ENCODE data around the gene ECSIT.
A peak's percentile ranks its signal among the peaks of the same experiment; 100 is the strongest.

ECSIT gene

DNA sequence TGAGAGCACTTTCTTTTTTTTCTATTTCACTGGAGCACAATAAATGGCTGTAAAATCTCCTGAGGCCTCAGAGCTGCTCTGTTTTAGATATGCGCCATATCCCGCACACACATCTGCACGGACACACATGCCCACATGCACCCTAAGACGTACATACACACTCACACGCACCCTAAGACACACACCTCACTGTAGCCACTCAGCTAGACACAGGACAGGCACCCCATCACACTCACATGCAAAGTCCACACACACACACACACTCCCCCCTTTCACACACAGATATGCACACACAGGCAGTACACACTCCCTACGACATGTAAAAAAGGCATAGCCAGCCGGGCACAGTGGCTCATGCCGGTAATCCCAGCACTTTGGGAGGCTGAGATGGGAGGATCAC is 21.3 kb upstream of the ECSIT start:
- no peak for DNase-seq (ENCODE audit: low read depth in 2 of 2)

DNA sequence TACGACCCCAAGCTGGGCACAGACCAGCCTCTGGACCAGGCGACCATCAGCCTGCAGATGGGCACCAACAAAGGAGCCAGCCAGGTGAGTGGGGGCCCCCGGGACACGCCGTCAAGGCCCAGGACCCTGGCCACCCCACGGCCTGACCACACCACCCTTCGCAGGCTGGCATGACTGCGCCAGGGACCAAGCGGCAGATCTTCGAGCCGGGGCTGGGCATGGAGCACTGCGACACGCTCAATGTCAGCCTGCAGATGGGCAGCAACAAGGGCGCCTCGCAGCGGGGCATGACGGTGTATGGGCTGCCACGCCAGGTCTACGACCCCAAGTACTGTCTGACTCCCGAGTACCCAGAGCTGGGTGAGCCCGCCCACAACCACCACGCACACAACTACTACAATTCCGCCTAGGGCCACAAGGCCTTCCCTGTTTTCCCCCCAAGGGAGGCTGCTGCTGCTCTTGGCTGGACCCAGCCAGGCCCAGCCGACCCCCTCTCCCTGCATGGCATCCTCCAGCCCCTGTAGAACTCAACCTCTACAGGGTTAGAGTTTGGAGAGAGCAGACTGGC is 20.5 kb upstream of the ECSIT start:
- no peak for DNase-seq (ENCODE audit: low read depth in 2 of 2)

DNA sequence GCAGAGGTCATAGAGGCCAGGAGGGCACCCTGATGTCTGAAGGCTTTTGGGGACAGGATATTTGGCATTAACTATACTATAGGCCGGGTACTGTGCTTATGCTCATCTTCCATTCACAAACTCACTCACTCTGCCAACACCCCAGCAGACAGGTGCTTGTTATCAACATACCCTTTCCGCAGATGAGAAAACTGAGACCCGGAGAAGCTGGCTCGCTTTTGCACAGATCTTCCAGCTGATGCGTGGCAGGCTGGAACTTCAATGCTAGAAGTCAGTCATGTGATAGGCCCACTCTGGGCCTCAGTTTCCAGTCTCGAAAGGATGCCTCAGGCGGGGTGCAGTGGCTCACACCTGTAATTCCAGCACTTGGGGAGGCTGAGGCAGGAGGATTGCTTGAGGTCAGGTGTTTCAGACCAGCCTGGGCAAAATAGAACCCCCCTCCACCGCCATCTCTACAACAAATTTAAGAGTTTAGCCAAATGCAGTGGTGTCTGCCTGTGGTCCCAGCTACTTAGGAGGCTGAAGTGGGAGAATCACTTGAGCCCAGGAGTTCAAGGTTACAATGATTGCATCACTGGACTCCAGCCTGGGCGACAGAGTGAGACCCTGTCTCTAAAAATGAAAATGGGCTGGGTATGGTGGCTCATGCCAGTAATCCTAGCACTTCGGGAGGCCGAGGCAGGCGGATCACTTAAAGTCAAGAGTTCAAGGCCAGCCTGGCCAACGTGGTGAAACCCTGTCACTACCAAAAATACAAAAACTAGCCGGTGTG is 19.2 kb upstream of the ECSIT start:
- DNase-seq (ENCODE audit: low read depth in 2 of 2) = no peak

DNA sequence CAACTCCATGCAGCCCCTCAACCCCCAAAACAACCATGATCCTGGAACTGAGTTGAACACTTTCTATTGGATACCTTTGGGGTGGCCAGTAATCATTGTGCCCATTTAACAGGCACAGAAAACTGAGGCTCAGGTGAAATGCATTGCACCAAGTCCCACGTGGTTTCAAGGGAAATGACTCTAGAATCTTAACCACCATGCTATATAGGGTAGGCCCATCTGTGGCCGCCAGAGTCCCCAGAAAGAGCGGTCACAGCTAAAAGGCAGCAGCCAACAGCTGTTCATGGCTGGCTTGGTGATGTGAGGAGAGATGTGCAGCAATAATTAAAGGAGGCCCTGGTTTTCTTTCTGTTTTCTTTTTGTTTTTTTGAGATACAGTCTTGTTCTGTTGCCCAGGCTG is 12.3 kb upstream of the ECSIT start:
- no peak for DNase-seq (ENCODE audit: low read depth in 2 of 2)

DNA sequence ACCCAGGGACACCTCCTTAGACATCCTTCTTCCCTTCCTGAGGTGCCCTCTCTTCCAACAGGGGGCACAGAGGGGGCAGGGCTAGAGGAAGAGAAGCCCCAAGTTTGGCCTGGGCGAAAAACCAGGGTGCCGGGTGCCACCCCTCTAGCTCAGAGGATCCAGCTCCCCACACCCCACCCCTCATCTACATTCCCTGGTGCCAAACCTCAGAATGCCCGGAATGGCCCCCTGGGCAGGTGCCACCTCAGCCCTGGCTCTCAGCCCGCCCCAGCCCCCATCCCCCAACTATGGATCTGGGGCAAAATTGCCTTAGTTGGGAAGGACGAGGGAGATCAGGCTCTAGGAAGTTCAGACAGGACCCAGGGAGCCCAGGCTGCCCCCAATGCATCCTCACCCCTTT is 11.7 kb upstream of the ECSIT start:
- DNase-seq (ENCODE audit: low read depth in 2 of 2) = no peak

DNA sequence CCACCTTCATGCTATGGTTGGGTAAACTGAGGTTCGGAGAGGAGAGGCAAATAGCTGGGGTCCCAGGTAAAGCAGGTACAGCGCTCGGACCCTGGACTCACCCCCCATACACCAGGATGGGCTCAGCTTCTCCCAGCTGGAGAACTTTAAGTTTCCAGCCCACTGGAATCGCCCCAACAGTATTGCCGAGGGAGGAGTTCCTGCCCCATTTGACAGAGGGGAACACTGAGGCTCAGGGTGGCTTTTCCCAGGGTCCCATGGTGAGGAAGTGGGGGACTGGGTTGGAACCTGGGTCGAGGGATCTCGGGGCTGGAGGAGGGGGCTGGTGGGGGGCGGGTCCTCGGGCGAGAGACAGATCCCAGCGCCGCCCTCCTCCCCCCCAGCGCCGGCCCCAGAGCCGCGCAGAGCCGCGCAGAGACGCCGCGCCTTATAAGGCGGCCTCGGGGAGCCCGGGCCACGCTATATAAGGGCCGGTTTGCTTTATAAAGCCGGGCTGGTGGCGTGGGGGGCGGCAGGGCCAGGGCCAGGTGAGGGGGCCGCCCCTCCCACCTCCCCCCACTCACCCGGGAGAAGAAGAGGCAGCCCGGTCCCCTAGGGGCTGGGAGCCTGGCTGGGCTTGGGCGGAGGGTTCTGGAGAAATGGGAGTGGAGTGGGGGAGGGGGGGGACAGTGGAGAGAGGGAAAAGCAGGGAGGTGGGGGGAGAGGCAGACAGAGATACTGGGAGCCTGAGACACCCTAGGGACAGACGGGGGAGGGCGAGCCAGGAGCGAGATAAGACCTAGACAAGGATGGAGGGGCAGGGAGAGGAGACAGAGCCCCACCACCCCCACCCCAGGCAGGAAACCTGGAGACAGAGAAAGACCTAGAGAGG is 10.8 kb upstream of the ECSIT start:
- peak; percentile 31 to 35 for DNase-seq (ENCODE audit: low read depth in 2 of 2)

DNA sequence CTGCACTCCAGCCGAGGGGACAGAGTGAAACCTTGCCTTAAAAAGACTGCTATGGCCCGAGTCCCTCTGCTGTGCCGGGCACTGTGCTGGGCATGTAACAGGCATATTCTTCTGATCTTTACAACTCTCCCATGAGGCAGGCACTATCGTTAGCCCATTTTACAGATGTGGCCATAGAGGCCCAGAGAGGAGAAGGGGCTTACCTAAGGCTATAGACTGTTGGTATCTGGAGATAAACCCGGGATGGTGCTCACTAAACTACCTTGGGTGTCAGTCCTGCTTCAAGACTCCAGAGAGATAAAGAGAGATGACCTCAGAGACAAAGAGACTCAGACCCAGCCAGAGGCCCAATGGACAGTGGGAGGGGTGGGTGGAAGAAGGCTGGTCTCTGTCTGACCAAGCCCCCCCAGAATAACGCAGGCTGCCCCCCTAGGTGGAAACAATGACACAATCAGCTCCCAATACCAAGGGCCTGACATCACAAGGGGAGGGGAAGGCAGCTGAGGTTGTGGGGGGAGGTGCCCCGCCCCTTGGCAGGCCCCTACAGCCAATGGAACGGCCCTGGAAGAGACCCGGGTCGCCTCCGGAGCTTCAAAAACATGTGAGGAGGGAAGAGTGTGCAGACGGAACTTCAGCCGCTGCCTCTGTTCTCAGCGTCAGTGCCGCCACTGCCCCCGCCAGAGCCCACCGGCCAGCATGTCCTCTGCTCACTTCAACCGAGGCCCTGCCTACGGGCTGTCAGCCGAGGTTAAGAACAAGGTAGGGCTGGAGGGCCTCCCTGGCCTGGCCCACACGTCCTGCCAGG is 9.5 kb upstream of the ECSIT start, which contains the start of gene CNN1:
CNN1 (plus strand) TSS at position 620 of the 805 bp plus-strand sequence; CDS start at position 697, 77 bp downstream.
- DNase-seq (ENCODE audit: low read depth in 2 of 2) = peak; percentile 75 to 82

DNA sequence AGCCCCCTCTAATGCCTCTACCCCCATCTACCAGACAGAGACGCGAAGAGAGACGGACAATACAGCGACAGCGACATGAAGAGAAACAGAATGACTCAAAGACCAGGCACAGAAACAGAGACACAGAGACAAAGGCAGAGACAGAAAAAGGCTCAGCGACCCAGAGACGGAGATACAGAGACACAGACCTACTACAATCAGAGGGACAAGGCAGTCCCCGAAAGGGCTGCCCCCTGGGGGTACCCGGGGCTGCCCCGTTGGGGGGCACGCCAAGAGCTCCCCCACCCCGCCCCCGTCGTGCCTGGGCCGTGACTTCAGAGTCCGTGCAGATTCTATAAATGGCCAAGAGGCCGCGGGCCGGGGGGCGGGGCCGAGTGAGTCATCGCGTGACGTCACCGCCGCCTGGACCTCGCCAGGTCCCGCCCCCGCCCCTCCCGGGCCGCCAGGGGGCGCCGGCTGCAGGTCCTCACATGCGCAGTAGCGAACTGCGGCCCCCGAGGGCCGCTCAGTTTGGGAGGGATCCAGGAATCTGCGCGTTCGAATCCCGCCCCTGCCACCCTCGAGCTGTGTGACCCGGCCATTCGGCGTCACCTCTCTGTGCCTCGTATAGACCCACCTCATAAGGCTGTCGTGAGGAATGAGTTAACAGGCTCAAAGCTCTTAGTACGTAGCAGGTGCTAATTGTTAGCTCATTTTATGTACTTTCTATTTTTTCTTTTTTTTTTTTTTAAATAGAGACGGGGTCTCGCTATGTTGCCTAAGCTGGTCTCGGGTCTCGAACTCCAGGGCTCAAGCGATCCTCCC is 7.1 kb upstream of the ECSIT start:
- DNase-seq (ENCODE audit: low read depth in 2 of 2) = peak; percentile 65 to 67

DNA sequence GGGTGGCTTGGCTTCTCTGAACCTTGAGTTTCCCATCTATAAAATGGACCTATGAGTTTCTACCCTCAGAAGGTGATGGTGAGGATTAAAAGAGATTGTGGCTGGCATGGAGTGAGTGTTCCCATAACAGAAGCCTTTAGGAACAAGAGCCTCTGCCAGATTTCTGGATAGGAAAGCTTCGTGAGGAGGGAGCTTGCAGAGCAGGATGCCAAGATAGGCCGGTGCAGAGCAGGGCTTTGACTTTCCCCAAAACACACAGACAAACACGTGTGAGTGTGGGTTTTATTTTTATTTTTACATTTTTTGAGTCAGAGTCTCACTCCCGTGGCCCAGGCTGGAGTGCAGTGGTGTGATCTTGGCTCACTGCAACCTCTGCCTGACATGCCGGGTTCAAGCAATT is 6.0 kb upstream of the ECSIT start:
- no peak for DNase-seq (ENCODE audit: low read depth in 2 of 2)

DNA sequence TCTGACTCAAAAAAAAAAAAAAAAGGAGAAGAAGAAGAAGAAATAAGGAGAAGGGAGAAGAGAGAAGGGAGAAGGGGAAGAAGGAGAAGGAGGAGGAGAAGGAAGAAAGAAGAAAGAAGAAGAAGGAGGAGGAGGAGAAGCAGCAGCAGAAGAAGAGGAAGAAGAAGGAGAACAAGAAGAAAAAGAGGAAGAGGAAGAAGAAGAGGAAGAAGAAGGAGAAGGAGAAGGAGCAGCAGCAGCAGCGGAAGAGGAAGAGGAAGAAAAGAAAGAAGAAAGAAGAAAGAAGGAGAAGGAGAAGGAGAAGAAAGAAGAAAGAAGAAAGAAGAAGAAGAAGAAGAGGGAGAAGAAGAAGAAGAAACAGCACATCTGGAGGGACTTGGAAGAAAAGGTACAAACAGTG is 5.6 kb upstream of the ECSIT start:
- no peak for DNase-seq (ENCODE audit: low read depth in 2 of 2)

DNA sequence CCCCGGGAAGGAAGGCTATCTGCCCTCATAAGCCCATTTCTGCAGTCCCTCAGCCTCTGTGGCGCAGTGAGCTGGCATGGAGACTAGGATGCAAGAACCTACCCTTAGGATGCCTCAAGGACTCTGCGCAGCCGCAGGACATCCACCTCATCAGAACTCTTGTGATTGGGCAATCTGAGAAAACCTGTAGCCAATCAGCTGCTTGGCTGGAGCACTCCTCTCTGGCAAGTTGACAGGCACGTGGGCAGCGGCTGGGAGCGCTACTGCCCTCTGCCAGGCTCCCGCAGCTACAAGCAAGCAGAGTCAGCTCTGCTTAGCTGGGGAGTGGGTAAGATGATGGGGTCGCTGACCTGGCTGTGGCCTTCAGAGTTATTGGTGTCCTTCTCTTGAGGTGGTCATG is 1.5 kb upstream of the ECSIT start:
- DNase-seq (ENCODE audit: low read depth in 2 of 2) = peak in 1 of 2 experiments; percentile 40

DNA sequence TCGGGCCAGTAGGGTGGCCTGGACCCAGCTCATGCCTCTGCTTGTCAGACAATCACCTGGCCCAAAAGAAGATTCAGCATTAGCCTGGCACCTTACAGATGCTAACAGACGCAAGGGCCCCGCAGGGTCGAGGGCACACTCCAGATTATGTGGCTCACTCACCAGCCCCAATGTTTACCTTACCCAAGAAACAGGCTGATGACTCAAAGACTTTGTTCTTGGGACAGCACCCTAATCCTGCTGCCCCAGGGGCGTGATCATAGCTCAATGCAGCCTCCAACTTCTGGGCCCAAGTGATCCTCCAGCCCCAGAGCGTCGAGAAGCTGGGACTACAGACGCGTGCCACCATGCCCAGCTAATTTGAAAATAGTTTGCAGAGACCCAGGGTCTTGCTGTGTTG is 9.8 kb downstream of the ECSIT start:
- DNase-seq (ENCODE audit: low read depth in 2 of 2) = no peak

DNA sequence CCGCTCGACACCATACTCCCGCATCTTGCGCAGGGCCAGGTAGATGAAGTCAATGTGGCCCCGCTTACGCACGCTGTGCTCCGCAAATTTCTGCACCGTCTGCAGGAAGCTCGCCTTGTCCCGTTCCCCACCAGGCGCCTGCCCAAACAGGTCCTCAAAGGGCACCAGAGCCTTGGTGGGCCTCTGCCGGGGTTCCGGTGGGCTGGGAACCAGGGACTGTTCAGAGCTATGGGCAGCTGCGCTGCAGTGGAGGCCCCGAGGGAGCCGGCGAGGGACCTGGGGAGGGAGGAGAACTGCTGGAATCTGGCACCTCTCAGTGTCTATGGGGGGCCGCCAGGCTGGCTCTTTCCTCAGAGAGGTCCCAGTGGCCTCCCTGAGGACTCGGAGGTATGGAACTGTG is 15.0 kb downstream of the ECSIT start:
- no peak for DNase-seq (ENCODE audit: low read depth in 2 of 2)

DNA sequence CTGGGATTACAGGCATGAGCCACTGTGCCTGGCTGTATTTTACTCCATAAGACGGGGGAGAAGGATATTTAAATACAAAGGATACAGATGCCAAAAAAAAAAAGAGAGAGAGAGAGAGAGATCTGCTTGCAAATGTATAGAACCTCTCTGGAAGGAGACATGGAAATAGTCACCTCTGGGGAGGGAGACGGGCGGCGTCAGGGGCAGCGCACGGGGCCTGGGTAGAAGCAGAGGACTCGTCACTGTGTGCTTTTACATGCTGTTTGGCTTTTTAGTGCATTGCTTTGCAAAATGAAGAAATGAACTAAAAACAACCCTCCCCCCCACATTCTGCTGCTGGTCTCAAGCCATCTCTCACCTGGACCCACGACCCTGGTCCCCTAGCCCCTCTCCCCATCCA is 18.5 kb downstream of the ECSIT start:
- no peak for DNase-seq (ENCODE audit: low read depth in 2 of 2)

DNA sequence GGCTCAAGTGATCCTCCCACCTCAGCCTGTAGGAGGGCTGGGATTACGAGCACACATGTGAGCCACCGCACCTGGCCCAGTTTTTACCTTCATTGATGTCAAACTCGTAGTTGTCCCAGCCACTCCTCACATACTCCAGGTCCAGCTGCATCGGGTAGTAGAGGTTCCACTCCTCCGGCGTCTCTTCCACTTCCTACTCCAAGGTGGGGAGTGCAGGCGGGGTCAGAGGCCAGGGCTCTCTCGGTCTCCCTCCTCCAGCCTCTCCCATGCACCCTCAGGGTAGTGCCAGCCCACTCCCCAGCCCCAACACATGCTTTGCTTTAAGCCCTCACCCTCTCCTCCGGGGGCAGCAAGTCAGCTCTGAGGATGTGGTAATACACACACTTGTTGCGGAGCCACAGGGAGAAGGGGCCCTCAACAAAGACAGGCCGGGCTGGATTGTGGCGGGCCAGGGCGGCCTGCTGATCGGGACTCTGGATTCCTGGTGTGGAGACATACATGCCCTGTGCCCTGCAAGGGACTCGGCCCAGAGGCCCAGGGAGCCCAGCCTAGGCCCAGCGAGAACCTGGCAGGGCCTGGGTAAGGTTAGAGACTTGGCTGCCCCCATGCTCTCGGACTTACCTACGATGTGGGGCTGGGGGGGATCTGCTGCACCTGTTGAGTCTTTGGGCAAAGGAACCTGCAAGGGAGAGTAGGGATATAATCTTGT is 21.4 kb downstream of the ECSIT start:
- no peak for DNase-seq (ENCODE audit: low read depth in 2 of 2)

DNA sequence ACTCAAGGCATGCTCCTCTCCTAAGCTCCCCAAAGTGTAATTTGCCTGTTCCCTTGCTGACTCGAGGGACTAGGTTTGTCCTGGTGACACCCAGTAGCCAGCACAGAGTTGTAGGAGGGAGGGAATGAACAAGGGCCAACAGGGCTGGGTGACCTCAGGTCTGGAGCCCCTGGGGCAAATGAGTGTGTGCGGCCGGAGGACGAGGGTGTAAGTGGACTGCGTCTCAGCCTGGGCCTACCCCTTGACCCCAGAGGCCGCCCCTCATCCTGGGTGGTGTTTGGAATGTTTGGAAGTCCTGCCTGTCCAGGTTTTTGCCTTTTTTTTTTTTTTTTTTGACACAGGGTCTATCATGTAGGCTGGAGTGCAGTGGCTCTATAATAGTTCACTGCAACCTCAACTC is 22.0 kb downstream of the ECSIT start:
- no peak for DNase-seq (ENCODE audit: low read depth in 2 of 2)

DNA sequence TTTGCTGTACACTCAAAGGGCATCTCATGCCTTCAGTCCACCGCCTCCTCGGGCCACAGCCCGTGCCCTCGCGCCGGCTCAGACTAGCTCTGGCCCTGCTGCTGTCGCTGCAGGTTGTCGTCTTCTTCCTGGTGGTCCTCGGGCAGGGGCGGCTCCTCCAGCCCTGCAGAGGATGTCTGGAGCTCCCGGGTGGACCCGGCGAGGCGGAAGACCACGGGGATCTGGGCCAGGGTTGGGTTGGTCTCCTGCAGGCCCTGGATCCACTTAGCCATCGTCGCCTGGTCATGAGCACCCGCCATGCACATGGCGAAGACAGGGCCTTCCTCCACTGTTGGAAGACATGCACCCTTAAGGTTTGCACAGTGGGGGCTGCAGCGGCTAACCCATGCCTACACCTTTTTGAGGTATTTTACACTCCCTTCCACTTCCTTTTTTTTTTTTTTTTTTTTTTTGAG is 22.8 kb downstream of the ECSIT start:
- DNase-seq (ENCODE audit: low read depth in 2 of 2) = no peak

DNA sequence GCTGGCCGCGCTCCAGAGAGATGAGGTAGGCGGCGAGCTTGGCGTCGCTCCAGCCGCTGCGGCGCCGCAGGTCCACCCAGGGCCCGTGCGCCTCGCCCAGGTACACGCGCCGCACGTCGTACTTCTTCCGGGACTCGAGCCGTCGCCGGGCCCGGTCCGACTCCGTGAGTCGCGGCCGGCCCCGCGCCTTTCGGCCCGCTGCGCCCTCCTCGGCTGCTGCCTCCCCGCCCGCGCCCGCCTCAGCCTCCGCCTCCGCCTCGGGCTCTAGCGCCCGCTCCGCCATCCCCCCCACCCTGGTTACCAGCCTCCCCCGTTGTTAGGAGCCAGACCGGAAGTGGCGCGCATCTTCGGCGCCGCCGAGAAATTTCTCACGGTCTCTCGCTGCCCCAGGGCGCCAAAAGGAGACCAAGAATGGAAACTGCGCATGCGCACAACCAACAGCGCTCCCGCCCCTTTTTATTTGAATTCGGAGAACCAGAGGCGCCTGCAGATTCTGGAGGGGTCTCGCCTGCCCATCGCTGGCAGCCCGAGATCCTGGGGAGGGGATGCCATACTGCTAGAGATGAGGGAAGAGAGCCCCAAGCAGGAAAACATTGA is 23.3 kb downstream of the ECSIT start, which contains the start of gene ZNF653:
ZNF653 (minus strand) TSS at position 336 of the 597 bp plus-strand sequence; CDS start at position 283, 53 bp downstream.
- peak; percentile 87 for DNase-seq (ENCODE audit: low read depth in 2 of 2)

DNA sequence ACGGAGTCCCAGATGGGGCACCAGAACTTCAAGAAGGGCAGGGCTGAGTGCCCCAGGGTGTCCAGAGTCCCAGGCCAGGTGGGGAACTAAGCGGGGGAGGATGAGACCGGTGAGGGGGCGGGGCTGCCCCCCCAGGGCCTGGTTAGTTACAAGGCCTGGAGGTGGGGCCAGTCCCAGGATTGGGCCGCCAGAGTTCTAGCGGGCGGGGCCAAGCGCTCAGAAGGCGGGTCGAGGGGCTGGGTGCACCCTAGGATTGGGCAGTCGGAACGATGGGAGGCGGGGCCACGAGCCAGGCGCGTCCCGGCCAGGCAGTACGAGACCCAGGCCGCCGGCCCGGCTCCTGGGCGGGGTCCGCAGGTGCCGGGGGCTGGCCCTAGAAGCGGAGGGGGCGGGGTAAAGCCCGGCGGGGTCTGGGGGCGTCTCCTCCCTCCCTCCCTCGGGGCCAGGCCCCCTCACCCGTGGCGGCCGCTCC is 23.9 kb downstream of the ECSIT start:
- DNase-seq (ENCODE audit: low read depth in 2 of 2) = peak; percentile 83 to 84

All from fibroblast of skin of left biceps (primary cell).